Measurements from ENCODE around the gene TBC1D14. TPM values are rescaled to one million over a fixed set of nuclear protein-coding genes. Genes with fewer than 3 reads are reported as not detected.

Gene TBC1D14
- total and polyA plus RNA-seq, 2 of the 8 experiments (the other 6 are each of a cell fraction or from before 2014, with no cell fraction given): 45.6 to 48.2 TPM

GRCh38 chr4:6953751-6954380 lies 44.2 kb downstream of the TBC1D14 start (continued):
- TF ChIP-seq CHD7 (IDR thresholded peaks at IDR 0.05; ENCODE audit: insufficient replicate concordance, low read length) (no peak), KDM4A (IDR thresholded peaks at IDR 0.05; ENCODE audit: low read depth, low read length, severe bottlenecking) (no peak), GABPA (IDR thresholded peaks at IDR 0.05; ENCODE audit: borderline replicate concordance, insufficient read depth, low read length) (no peak), TBP (IDR thresholded peaks at IDR 0.05; ENCODE audit: low read depth, low read length) (no peak), EGR1 (IDR thresholded peaks at IDR 0.05; ENCODE audit: borderline replicate concordance, low read depth, low read length) (peak; percentile 91), NANOG (IDR thresholded peaks at IDR 0.05; ENCODE audit: insufficient read depth, low read depth, low read length, poor library complexity, severe bottlenecking) (no peak), SP1 (IDR thresholded peaks at IDR 0.05; ENCODE audit: low read depth, low read length) (peak; percentile 42; the same call in 1 of the 2 replicates), HDAC6 (IDR thresholded peaks at IDR 0.05; ENCODE audit: low read depth, low read length) (no peak)
